Kidney epithelial cell (primary cell): ENCODE data around the gene CLCN4. TPM values are rescaled to one million over a fixed set of nuclear protein-coding genes. Genes with fewer than 3 reads are reported as not detected.

ENCODE experiments used
- DNase-seq: peaks from one replicate; pipeline ENCODE4 v3.0.0-alpha.2; 2010; ENCODE audit warnings: low read depth
- H3K27me3 ChIP-seq: 2 replicates; pipeline ENCODE4 v1.6.0; 2011; ENCODE audit warnings: low read length; ENCODE audit not compliant: control insufficient read depth, insufficient read depth
- H3K36me3 ChIP-seq: 2 replicates; pipeline ENCODE4 v1.5.1; 2011; ENCODE audit warnings: low read length; ENCODE audit not compliant: control insufficient read depth, insufficient read depth
- H3K4me3 ChIP-seq: 2 replicates; pipeline ENCODE4 v1.5.1; 2011; ENCODE audit warnings: low read depth, mild to moderate bottlenecking, control low read depth, low read length
- total RNA-seq: library from RNA; depleted of rRNA; stranded (reverse); fragments of >200 nt; gene quantifications from 2 replicates; pipeline ENCODE4 v1.2.3, GENCODE V29; 2015
- TF ChIP-seq, protein P1 (sequence below): IDR thresholded peaks from 2 replicates; pipeline ENCODE4 v1.5.1; 2011; ENCODE audit warnings: mild to moderate bottlenecking, moderate library complexity, low read length, control low read depth, inconsistent platforms; ENCODE audit not compliant: insufficient read depth, poor library complexity, severe bottlenecking

CLCN4 gene
- total RNA-seq, 1 donor from 2014 or later = 7.3 TPM

DNA sequence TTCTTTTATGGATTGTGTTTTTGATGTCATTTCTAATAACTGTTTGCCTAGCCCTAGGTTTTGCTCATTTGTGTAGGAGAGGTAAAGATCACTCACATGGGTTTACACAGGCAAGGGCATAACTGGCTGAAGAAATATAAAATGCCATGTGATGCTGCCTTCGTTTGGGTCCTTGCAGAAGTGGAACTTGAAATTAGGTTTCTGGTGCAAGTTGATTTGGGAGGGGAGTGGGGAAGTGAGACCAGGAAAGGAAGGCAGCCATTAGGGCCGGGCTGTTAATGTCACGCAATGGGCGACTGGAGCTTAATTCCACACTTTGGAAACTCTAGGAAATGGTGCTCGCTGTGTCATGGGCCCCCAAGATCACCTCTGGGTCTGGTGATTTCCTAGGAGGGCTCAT is 14.5 kb downstream of the CLCN4 start:
- no peak for DNase-seq
- Histone ChIP-seq H3K36me3 (no peaks in the 10 kb centered on the region), H3K27me3 (no peaks in the 10 kb centered on the region), H3K4me3 (no peak overlapping the region)
- TF ChIP-seq, protein P1, sequence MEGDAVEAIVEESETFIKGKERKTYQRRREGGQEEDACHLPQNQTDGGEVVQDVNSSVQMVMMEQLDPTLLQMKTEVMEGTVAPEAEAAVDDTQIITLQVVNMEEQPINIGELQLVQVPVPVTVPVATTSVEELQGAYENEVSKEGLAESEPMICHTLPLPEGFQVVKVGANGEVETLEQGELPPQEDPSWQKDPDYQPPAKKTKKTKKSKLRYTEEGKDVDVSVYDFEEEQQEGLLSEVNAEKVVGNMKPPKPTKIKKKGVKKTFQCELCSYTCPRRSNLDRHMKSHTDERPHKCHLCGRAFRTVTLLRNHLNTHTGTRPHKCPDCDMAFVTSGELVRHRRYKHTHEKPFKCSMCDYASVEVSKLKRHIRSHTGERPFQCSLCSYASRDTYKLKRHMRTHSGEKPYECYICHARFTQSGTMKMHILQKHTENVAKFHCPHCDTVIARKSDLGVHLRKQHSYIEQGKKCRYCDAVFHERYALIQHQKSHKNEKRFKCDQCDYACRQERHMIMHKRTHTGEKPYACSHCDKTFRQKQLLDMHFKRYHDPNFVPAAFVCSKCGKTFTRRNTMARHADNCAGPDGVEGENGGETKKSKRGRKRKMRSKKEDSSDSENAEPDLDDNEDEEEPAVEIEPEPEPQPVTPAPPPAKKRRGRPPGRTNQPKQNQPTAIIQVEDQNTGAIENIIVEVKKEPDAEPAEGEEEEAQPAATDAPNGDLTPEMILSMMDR = no peak

DNA sequence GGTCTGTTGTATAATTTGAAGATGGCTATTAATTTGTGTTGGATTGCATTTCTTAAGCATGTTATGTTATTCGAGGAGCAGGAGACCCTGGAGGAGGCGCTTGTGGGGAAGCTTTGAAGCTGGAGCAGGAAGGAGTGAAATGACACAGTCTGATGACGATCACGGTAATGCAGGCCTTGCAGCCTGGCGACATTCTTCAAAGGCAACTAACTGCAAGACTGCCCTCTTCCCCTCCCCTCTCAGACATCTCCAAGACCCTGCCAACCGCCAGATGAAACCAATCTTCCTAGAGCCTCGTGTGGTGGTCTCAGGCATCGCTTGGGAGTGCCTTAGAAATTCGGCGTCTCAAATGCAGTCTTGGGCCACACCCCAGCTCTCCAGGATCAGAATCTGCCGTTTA is 16.1 kb downstream of the CLCN4 start:
- DNase-seq = no peak
- Histone ChIP-seq H3K4me3 (no peak overlapping the region), H3K36me3 (no peaks in the 10 kb centered on the region), H3K27me3 (no peaks in the 10 kb centered on the region)
- TF ChIP-seq, protein P1 = no peak

DNA sequence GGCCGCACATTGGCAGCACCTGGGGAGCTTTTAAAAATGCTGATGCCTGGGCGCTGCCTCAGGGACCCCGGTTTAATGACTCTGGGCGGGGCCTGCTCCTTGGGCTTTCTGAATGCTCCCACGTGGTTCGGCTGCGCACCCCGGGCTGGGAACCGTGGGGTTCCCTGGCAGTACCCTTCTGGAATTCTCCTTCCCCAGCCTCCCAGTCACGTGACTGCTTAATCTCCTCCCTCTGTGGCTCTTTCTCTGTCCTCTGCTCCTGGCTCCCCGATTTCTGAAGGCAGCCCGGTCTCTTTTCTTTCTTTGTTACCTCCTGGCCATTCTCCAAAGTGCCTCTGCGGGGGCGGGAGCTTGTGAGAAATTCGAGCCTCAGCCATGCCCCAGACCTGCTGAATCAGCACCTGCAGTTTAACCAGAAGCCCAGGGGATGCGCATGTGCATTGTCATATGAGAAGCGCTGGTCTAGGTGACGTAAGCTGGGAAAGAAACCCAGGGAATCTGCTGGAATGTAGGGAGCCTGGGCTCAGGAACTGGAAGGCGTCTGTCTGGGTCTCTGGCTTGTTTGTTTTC is 16.6 kb downstream of the CLCN4 start:
- H3K4me3 ChIP-seq = peak overlapping the region; percentile 4
- peak; percentile 77 for DNase-seq
- H3K27me3 ChIP-seq = no peaks in the 10 kb centered on the region
- no peaks in the 10 kb centered on the region for H3K36me3 ChIP-seq
- TF ChIP-seq, protein P1 = no peak

DNA sequence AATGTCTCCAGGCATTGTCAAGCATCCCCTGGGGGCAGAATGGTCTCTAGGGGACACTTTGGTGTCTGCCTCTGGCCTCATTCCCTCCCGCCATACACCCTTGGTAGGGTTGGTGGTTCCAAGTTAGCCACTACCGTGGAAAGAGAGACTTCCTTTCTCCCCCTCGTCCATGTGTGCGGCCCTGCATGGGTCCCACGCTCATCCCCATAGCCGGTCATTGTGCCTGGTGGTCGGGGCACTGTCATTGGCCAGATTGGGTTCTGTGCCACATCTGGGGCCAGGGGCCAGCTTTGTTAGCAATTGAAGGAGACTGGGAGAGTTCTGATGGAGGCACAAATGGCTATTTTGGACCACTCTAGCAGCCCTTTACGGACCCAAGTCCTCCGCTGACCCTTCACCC is 17.3 kb downstream of the CLCN4 start:
- Histone ChIP-seq H3K36me3 (no peaks in the 10 kb centered on the region), H3K4me3 (no peak overlapping the region), H3K27me3 (no peaks in the 10 kb centered on the region)
- TF ChIP-seq, protein P1 = no peak
- no peak for DNase-seq

DNA sequence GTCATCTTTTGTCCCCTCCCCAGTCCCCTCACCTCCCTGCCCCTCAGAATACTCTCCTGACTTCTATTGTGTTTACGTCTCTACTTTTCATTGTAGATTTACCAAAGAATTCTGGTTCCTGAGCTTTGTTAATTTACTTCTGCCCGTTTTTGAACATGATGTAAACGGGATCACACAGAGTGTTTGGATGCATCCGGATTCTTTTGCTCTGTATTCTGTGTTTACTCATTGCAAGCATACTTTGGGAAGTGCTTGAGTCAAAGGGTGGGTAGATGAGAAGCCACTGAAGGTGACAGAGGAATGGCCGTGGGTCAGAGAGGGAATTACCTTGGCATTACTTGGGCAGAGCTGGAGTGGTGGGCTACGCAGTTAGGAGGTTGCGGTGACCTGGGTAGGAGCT is 18.0 kb downstream of the CLCN4 start:
- DNase-seq = no peak
- Histone ChIP-seq H3K36me3 (no peaks in the 10 kb centered on the region), H3K4me3 (no peak overlapping the region), H3K27me3 (no peaks in the 10 kb centered on the region)
- TF ChIP-seq, protein P1 = no peak

DNA sequence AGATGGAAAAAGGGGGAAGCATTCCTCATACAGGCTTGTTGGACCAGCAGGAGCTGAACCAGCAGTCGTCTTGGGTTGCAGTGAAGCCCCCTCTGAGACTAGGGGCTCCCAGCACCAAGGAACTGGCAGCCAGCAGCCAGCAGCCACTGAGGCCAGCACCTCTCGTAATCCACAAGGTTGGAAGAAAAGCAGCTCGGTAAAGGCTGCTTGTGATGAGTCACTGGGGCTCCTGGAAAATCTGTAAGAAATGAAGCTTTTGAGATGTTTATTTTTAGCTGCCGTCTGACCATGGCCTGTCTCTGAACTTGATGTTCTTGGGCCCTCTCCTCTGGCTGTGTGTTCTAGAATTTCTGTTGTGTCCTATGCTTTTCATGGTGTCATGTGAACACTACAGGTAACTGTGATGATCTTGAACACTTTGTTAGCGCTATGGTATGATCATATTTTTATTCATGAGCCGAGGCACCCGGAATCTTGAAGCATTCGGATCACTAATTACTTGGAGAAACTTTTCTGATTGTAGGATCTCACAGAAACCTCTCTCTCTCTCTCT is 18.6 kb downstream of the CLCN4 start:
- no peaks in the 10 kb centered on the region for H3K36me3 ChIP-seq
- no peaks in the 10 kb centered on the region for H3K27me3 ChIP-seq
- DNase-seq = no peak
- H3K4me3 ChIP-seq = no peak overlapping the region
- TF ChIP-seq, protein P1 = no peak
